ENCODE measurements around the gene SLC10A7.

DNA sequence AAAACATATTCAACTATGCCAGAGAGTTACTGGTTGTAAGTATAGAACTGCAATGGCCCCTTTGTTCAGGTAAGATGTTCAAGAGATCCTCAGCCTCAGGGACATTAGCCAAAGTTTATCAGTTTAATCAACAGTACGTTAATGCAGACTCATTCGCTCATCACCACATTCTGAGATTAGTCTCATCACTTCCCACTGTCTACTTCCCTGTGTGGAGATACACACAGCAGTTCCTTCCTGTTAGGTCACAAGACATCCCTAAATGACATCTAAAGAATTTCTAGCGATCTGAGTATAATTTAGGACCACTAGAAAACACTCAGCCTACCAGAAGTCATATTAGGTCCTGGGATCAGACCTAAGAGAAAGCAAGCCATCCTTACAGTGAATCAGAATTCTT lies 10.4 kb downstream of the SLC10A7 start:
- TF ChIP-seq, protein P1, sequence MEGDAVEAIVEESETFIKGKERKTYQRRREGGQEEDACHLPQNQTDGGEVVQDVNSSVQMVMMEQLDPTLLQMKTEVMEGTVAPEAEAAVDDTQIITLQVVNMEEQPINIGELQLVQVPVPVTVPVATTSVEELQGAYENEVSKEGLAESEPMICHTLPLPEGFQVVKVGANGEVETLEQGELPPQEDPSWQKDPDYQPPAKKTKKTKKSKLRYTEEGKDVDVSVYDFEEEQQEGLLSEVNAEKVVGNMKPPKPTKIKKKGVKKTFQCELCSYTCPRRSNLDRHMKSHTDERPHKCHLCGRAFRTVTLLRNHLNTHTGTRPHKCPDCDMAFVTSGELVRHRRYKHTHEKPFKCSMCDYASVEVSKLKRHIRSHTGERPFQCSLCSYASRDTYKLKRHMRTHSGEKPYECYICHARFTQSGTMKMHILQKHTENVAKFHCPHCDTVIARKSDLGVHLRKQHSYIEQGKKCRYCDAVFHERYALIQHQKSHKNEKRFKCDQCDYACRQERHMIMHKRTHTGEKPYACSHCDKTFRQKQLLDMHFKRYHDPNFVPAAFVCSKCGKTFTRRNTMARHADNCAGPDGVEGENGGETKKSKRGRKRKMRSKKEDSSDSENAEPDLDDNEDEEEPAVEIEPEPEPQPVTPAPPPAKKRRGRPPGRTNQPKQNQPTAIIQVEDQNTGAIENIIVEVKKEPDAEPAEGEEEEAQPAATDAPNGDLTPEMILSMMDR (IDR thresholded peaks at IDR 0.05) = no peak
- TF ChIP-seq POLR2A (IDR thresholded peaks at IDR 0.05) (no peak), POLR2AphosphoS5 (IDR thresholded peaks at IDR 0.05) (no peak)
